ENCODE data around the gene GPR42.

The GPR42 gene

DNA sequence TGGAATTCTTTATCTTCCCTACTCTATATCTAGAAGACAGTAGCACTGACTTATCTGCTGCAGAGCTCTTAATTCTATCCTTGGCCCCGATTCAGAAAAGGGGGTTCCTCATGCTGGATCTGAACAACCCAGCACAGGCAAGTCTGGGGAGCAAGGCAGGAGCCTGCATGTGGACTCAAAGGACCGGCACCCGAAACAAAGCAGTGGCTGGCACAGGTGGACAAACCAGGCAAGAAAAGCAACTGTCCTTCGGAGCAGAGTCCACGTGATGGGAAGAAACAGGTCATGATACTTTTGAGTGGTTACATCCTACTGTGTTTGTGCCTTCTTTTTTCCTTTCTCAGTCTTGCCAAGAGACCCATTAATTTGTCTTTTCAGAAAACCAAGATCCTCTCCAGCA lies 38.3 kb downstream of the GPR42 start:
- no peak overlapping the region for H3K27ac ChIP-seq (ENCODE audit: extremely low read depth, low read depth, low read length)
- TF ChIP-seq ZNF133 (tag by site-specific recombination; IDR thresholded peaks at IDR 0.05) (peak; percentile 25; the same call in 1 of the 2 replicates), ZNF354C (tag by site-specific recombination; IDR thresholded peaks at IDR 0.05; ENCODE audit: borderline replicate concordance, low read depth) (no peak)
- H3K9me3 ChIP-seq (ENCODE audit: control insufficient read depth, insufficient read depth, low read depth, low read length), result no peaks in the 10 kb centered on the region; the same call in 1 of the 2 replicates
- no peaks in the 10 kb centered on the region; a peak in 1 of 3 replicates for H3K36me3 ChIP-seq (ENCODE audit: control insufficient read depth in 2 of 2, insufficient read depth in 1 of 2, low read length in 2 of 2)
- no peak overlapping the region for H3K4me3 ChIP-seq (ENCODE audit: low read depth, low read length)
- ChIA-PET POLR2A (interaction anchor here (0.6 kb wide), 1 partner anchor 39 kb away, joined by 3 read pairs; the partner anchor contains the start of gene FFAR2), CTCF (interaction anchor here (0.5 to 1.0 kb wide), 2 partner anchors 50 to 57 kb away, joined by 3 to 5 read pairs; no protein-coding TSS in a partner anchor)
- H3K4me1 ChIP-seq (ENCODE audit: control insufficient read depth, insufficient read depth, low read length), result 0 out of 2 replicates have a peak, but pooled peaks cover 3% of the 10 kb centered on the region

DNA sequence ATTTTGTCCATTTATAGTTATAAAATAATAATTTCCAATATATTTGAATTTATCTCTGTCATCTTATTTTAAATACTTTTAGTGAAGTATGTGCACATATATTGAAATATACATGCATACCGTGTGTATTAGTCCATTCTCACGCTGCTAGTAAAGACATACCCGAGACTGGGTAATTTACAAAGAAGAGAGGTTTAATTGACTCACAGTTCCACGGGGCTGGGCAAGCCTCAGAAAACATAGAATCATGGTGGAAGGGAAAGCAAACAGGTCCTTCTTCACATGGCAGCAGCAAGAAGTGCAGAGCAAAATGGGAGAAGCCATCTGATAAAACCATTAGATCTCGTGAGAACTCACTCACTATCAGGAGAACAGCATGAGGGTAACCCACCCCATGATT lies 39.6 kb downstream of the GPR42 start:
- Histone ChIP-seq H3K27ac (ENCODE audit: extremely low read depth, low read depth, low read length) (no peak overlapping the region), H3K4me1 (ENCODE audit: control insufficient read depth, insufficient read depth, low read length) (0 out of 2 replicates have a peak, but pooled peaks cover 3% of the 10 kb centered on the region)
- CTCF ChIA-PET, result no interaction called here

More for the DNA sequence above, 39.6 kb downstream of the GPR42 start:
- POLR2A ChIA-PET, result no interaction called here
- Histone ChIP-seq H3K9me3 (ENCODE audit: control insufficient read depth, insufficient read depth, low read depth, low read length) (no peaks in the 10 kb centered on the region; the same call in 1 of the 2 replicates), H3K36me3 (ENCODE audit: control insufficient read depth in 2 of 2, insufficient read depth in 1 of 2, low read length in 2 of 2) (no peaks in the 10 kb centered on the region; a peak in 1 of 3 replicates), H3K4me3 (ENCODE audit: low read depth, low read length) (no peak overlapping the region)
- no peak for TF ChIP-seq ZBTB48 (tag by site-specific recombination; IDR thresholded peaks at IDR 0.05)
- TF ChIP-seq, protein P1, sequence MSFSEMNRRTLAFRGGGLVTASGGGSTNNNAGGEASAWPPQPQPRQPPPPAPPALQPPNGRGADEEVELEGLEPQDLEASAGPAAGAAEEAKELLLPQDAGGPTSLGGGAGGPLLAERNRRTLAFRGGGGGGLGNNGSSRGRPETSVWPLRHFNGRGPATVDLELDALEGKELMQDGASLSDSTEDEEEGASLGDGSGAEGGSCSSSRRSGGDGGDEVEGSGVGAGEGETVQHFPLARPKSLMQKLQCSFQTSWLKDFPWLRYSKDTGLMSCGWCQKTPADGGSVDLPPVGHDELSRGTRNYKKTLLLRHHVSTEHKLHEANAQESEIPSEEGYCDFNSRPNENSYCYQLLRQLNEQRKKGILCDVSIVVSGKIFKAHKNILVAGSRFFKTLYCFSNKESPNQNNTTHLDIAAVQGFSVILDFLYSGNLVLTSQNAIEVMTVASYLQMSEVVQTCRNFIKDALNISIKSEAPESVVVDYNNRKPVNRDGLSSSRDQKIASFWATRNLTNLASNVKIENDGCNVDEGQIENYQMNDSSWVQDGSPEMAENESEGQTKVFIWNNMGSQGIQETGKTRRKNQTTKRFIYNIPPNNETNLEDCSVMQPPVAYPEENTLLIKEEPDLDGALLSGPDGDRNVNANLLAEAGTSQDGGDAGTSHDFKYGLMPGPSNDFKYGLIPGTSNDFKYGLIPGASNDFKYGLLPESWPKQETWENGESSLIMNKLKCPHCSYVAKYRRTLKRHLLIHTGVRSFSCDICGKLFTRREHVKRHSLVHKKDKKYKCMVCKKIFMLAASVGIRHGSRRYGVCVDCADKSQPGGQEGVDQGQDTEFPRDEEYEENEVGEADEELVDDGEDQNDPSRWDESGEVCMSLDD (tag by site-specific recombination; IDR thresholded peaks at IDR 0.05), result no peak
- TF ChIP-seq GLIS1 (tag by site-specific recombination; IDR thresholded peaks at IDR 0.05), result no peak
- TF ChIP-seq ZNF776 (tag by site-specific recombination; IDR thresholded peaks at IDR 0.05; ENCODE audit: borderline replicate concordance), result no peak
- no peak for TF ChIP-seq BCL11A (tag by site-specific recombination; IDR thresholded peaks at IDR 0.05; ENCODE audit: low read depth)
- TF ChIP-seq, protein P2, sequence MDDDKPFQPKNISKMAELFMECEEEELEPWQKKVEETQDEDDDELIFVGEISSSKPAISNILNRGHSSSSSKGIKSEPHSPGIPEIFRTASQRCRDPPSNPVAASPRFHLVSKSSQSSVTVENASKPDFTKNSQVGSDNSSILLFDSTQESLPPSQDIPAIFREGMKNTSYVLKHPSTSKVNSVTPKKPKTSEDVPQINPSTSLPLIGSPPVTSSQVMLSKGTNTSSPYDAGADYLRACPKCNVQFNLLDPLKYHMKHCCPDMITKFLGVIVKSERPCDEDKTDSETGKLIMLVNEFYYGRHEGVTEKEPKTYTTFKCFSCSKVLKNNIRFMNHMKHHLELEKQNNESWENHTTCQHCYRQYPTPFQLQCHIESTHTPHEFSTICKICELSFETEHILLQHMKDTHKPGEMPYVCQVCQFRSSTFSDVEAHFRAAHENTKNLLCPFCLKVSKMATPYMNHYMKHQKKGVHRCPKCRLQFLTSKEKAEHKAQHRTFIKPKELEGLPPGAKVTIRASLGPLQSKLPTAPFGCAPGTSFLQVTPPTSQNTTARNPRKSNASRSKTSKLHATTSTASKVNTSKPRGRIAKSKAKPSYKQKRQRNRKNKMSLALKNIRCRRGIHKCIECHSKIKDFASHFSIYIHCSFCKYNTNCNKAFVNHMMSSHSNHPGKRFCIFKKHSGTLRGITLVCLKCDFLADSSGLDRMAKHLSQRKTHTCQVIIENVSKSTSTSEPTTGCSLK (tag by site-specific recombination; IDR thresholded peaks at IDR 0.05), result no peak
- TF ChIP-seq SP2 (tag by site-specific recombination; IDR thresholded peaks at IDR 0.05), result no peak
- no peak for TF ChIP-seq WT1 (tag by site-specific recombination; IDR thresholded peaks at IDR 0.05)
- no peak for TF ChIP-seq SCRT2 (tag by site-specific recombination; IDR thresholded peaks at IDR 0.05)
- no peak for TF ChIP-seq ZNF513 (tag by site-specific recombination; IDR thresholded peaks at IDR 0.05)
- no peak for TF ChIP-seq ZNF639 (tag by site-specific recombination; IDR thresholded peaks at IDR 0.05)
- TF ChIP-seq SETDB1 (IDR thresholded peaks at IDR 0.05; ENCODE audit: insufficient read length, low read length), result no peak
- TF ChIP-seq ZNF624 (tag by site-specific recombination; IDR thresholded peaks at IDR 0.05), result no peak
- no peak for TF ChIP-seq ZNF266 (tag by site-specific recombination; IDR thresholded peaks at IDR 0.05; ENCODE audit: low read depth)
